ENCODE results near the gene VPS13D. TPM values are rescaled to one million over a fixed set of nuclear protein-coding genes. Genes with fewer than 3 reads are reported as not detected.
A peak's percentile ranks its signal among the peaks of the same experiment; 100 is the strongest.

Gene VPS13D
- total and polyA plus RNA-seq, 10 donors: 10.1 to 108 (median 86.3) TPM

- no peak overlapping the region for H3K4me3 ChIP-seq
- H3K9me3 ChIP-seq: no peaks in the 10 kb centered on the region
- H3K36me3 ChIP-seq: peaks cover 0 to 69% (median 0%) of the 10 kb centered on the region in 6 donors
- 30 to 40% (median 35%) methylated on average over 5 of the region's 5 CpGs for WGBS, 5 donors
- no peaks in the 10 kb centered on the region for H3K27me3 ChIP-seq (replicated peaks in 1 of 7)
- intact Hi-C loops (cut with DNase I; ENCODE audit: low total_unique reads): no loop called here
- peak overlapping the region in 7 of 8 donors; percentile 52 to 84 (median 71) for H3K27ac ChIP-seq
- TF ChIP-seq POLR2AphosphoS5 (IDR thresholded peaks at IDR 0.05) (no peak), CTCF (IDR thresholded peaks at IDR 0.05 in 8 of 11, conservative IDR thresholded peaks at IDR 0.05 in 3 of 11) (no peak), POLR2A (IDR thresholded peaks at IDR 0.05) (no peak)
- no peak for DNase-seq
- H3K4me1 ChIP-seq: peaks cover 42 to 69% (median 48%) of the 10 kb centered on the region in 6 donors
These were observed 204.3 kb downstream of the VPS13D start for GRCh38 chr1:12434174-12434573.

GRCh38 chr1:12434686-12435085 is 204.9 kb downstream of the VPS13D start:
- no peak overlapping the region for H3K4me3 ChIP-seq
- intact Hi-C loops (cut with DNase I; ENCODE audit: low total_unique reads): no loop called here
- no peaks in the 10 kb centered on the region for H3K9me3 ChIP-seq
- H3K27me3 ChIP-seq (replicated peaks in 1 of 7): no peaks in the 10 kb centered on the region
- TF ChIP-seq POLR2AphosphoS5 (IDR thresholded peaks at IDR 0.05): no peak
- TF ChIP-seq POLR2A (IDR thresholded peaks at IDR 0.05): no peak
- no peak for TF ChIP-seq CTCF (IDR thresholded peaks at IDR 0.05 in 8 of 11, conservative IDR thresholded peaks at IDR 0.05 in 3 of 11)
- WGBS, 5 donors: 85 to 91% (median 89%) methylated on average over 2 of the region's 2 CpGs
- peak overlapping the region in 7 of 8 donors; percentile 52 to 84 (median 71) for H3K27ac ChIP-seq
- H3K4me1 ChIP-seq: peaks cover 42 to 74% (median 52%) of the 10 kb centered on the region in 6 donors
- peaks cover 0 to 69% (median 0%) of the 10 kb centered on the region in 6 donors for H3K36me3 ChIP-seq
- no peak for DNase-seq

GRCh38 chr1:12435639-12436344 is 206.0 kb downstream of the VPS13D start:
- Histone ChIP-seq H3K36me3 (peaks cover 0 to 69% (median 0%) of the 10 kb centered on the region in 6 donors), H3K4me3 (no peak overlapping the region), H3K27me3 (replicated peaks in 1 of 7) (no peaks in the 10 kb centered on the region), H3K27ac (peak overlapping the region; percentile 3 to 84 (median 60)), H3K4me1 (peaks cover 42 to 85% (median 56%) of the 10 kb centered on the region in 6 donors), H3K9me3 (no peaks in the 10 kb centered on the region)
- intact Hi-C loops (cut with DNase I; ENCODE audit: low total_unique reads): no loop called here
- DNase-seq: no peak
- 44 to 52% (median 47%) methylated on average over 8 of the region's 8 CpGs for WGBS, 5 donors
- TF ChIP-seq POLR2AphosphoS5 (IDR thresholded peaks at IDR 0.05) (no peak), CTCF (IDR thresholded peaks at IDR 0.05 in 8 of 11, conservative IDR thresholded peaks at IDR 0.05 in 3 of 11) (no peak)

GRCh38 chr1:12436345-12436658 is 206.5 kb downstream of the VPS13D start:
- 63 to 79% (median 70%) methylated on average over 2 of the region's 2 CpGs for WGBS, 5 donors
- Histone ChIP-seq H3K27me3 (replicated peaks in 1 of 7) (no peaks in the 10 kb centered on the region), H3K9me3 (no peaks in the 10 kb centered on the region), H3K4me1 (peaks cover 42 to 86% (median 56%) of the 10 kb centered on the region in 6 donors), H3K36me3 (peaks cover 0 to 69% (median 1%) of the 10 kb centered on the region in 6 donors), H3K4me3 (no peak overlapping the region), H3K27ac (peak overlapping the region in 7 of 8 donors; percentile 18 to 84 (median 67))
- no peak for DNase-seq
- intact Hi-C loops (cut with DNase I; ENCODE audit: low total_unique reads): no loop called here
- TF ChIP-seq POLR2AphosphoS5 (IDR thresholded peaks at IDR 0.05) (no peak), CTCF (IDR thresholded peaks at IDR 0.05 in 8 of 11, conservative IDR thresholded peaks at IDR 0.05 in 3 of 11) (no peak), POLR2A (IDR thresholded peaks at IDR 0.05) (no peak)
